Measurements from ENCODE around the gene PWWP2B.

PWWP2B gene

GRCh38 chr10:132466520-132467463 is 69.8 kb downstream of the PWWP2B start:
- in situ Hi-C loops (cut with MboI; ENCODE audit: low sequenced_read_pairs): no loop called here

Data from hTERT RPE-1 (cell line).